ENCODE measurements around the gene PAX6.

PAX6 gene

GRCh38 chr11:31845331-31845730 lies 34.2 kb upstream of the PAX6 start:
- TF ChIP-seq, protein P1, sequence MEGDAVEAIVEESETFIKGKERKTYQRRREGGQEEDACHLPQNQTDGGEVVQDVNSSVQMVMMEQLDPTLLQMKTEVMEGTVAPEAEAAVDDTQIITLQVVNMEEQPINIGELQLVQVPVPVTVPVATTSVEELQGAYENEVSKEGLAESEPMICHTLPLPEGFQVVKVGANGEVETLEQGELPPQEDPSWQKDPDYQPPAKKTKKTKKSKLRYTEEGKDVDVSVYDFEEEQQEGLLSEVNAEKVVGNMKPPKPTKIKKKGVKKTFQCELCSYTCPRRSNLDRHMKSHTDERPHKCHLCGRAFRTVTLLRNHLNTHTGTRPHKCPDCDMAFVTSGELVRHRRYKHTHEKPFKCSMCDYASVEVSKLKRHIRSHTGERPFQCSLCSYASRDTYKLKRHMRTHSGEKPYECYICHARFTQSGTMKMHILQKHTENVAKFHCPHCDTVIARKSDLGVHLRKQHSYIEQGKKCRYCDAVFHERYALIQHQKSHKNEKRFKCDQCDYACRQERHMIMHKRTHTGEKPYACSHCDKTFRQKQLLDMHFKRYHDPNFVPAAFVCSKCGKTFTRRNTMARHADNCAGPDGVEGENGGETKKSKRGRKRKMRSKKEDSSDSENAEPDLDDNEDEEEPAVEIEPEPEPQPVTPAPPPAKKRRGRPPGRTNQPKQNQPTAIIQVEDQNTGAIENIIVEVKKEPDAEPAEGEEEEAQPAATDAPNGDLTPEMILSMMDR (IDR thresholded peaks at IDR 0.05; ENCODE audit: low read depth, low read length, missing control alignments): no peak

DNA sequence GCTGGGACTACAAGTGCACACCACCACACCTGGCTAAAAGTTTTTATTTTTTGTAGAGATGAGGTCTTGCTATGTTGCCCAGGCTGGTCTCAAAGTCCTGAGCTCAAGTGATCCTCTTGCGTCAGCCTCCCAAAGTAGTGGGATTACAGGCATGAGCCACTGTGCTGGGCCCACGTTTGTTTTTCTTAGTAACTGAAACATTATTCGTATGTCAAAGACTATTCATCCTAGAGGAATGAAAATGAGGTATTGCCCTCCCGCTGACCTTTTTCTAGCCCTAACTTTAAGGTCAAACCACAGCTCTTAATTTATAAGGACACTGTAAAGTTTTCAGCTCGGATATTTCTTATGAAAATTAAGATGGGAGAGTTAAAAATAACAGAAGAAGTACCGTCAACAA lies 33.2 kb upstream of the PAX6 start:
- H3K4me3 ChIP-seq (replicated peaks; ENCODE audit: low read depth, low read length): no peak overlapping the region
- no peak for DNase-seq (ENCODE audit: extremely low read depth, low read depth)
- TF ChIP-seq, protein P1 (IDR thresholded peaks at IDR 0.05; ENCODE audit: low read depth, low read length, missing control alignments): no peak

More at GRCh38 chr11:31845331-31845730, 34.2 kb upstream of the PAX6 start:
- DNase-seq (ENCODE audit: extremely low read depth, low read depth): no peak
- no peak overlapping the region for H3K4me3 ChIP-seq (replicated peaks; ENCODE audit: low read depth, low read length)

DNA sequence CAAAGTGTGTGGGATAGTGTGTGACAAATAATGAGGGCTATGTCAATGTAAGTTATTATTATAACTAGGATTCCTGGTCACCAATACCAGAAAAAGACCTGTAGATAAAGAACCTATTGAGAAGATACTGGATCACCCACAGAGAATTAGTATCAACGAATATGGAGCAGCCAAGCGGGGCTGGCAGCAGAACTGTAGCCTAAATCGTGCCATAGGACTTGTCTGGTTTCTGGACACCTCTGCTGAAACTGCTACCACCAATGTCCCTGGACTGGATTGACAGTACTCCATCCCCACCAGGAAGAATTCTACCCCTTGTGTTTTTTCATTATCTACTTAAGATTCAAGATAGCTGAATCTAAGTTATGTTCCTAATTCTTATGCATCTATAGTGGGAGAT lies 30.3 kb upstream of the PAX6 start:
- DNase-seq (ENCODE audit: extremely low read depth, low read depth): no peak
- H3K4me3 ChIP-seq (replicated peaks; ENCODE audit: low read depth, low read length): no peak overlapping the region
- TF ChIP-seq, protein P1 (IDR thresholded peaks at IDR 0.05; ENCODE audit: low read depth, low read length, missing control alignments): no peak

DNA sequence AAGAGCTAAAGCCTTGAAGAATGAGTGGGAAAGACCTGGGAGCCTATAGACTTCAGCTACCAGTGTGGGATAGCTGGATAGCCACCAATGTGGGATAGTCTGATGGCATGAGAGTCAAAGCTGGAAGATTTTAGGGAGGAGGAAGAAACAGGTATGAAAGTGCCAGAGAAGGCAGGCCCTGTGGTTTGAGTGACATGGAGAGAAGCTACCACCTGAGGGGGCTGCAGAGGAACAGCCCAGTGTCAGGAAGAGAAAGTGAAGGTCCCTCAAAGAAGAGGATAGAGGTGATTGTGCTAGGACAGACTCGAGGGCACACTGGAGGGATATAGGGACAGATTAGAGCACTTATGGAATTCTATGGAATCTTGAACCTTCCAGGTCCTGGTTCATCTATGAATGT lies 23.1 kb upstream of the PAX6 start:
- no peak for DNase-seq (ENCODE audit: extremely low read depth, low read depth)
- TF ChIP-seq, protein P1 (IDR thresholded peaks at IDR 0.05; ENCODE audit: low read depth, low read length, missing control alignments): no peak
- no peak overlapping the region for H3K4me3 ChIP-seq (replicated peaks; ENCODE audit: low read depth, low read length)

GRCh38 chr11:31830406-31830805 lies 19.3 kb upstream of the PAX6 start:
- TF ChIP-seq, protein P1 (IDR thresholded peaks at IDR 0.05; ENCODE audit: low read depth, low read length, missing control alignments): no peak
- DNase-seq (ENCODE audit: extremely low read depth, low read depth): no peak

DNA sequence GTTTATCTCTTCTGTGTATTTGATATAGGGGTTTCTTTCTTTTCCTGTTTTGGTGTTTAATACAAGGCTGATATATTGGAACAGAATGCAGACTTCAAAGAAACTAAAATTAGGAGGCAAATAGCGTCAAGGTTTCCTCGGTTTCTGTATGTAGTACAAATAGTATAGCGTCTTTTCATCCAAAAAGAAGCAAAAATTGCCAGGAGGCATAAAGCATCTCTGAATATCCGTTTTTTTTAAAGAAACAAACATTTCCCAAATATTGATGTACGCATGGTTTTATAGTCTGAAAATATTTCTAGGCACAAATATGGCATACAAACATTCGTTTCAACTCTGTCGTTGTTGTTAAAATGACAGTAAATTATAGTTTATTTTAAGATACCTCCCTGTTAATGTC lies 17.1 kb upstream of the PAX6 start:
- H3K4me3 ChIP-seq (replicated peaks; ENCODE audit: low read depth, low read length): no peak overlapping the region
- TF ChIP-seq, protein P1 (IDR thresholded peaks at IDR 0.05; ENCODE audit: low read depth, low read length, missing control alignments): no peak
- DNase-seq (ENCODE audit: extremely low read depth, low read depth): no peak

More at GRCh38 chr11:31830406-31830805, 19.3 kb upstream of the PAX6 start:
- no peak overlapping the region for H3K4me3 ChIP-seq (replicated peaks; ENCODE audit: low read depth, low read length)
